Fibroblast of mammary gland (primary cell): Measurements from ENCODE around the gene C19orf67.
A peak's percentile ranks its signal among the peaks of the same experiment; 100 is the strongest.

Source experiments
- DNase-seq: peaks from one replicate; pipeline ENCODE4 v3.0.0-alpha.2; 2010; ENCODE audit warnings: low read depth
- H3K4me3 ChIP-seq: 2 replicates; pipeline ENCODE4 v1.5.1; 2011; ENCODE audit warnings: low read depth, mild to moderate bottlenecking, low read length, moderate library complexity; ENCODE audit not compliant: control insufficient read depth
- CTCF ChIP-seq: conservative IDR thresholded peaks from 2 replicates; pipeline ENCODE4 v1.5.1; 2011; ENCODE audit warnings: low read depth, low read length, inconsistent platforms; ENCODE audit not compliant: control insufficient read depth, insufficient read depth

The C19orf67 gene

GRCh38 chr19:14102756-14103155, 17.2 kb upstream of the C19orf67 start:
- DNase-seq = no peak
- no peak overlapping the region for H3K4me3 ChIP-seq
- no peak for TF ChIP-seq CTCF

- H3K4me3 ChIP-seq = no peak overlapping the region
- no peak for TF ChIP-seq CTCF
- peak; percentile 46 for DNase-seq
Measured at GRCh38 chr19:14102102-14102696, 16.6 kb upstream of the C19orf67 start.

- H3K4me3 ChIP-seq = no peak overlapping the region
- no peak for TF ChIP-seq CTCF
- DNase-seq = no peak
Measured at GRCh38 chr19:14101003-14101545, 15.5 kb upstream of the C19orf67 start.

- peak; percentile 18 for TF ChIP-seq CTCF
- no peak overlapping the region for H3K4me3 ChIP-seq
- no peak for DNase-seq
Measured at GRCh38 chr19:14097532-14098151, 12.1 kb upstream of the C19orf67 start.

GRCh38 chr19:14096272-14096992, 10.8 kb upstream of the C19orf67 start:
- DNase-seq = no peak
- TF ChIP-seq CTCF = peak; percentile 8
- no peak overlapping the region for H3K4me3 ChIP-seq

- no peak overlapping the region for H3K4me3 ChIP-seq
- TF ChIP-seq CTCF = no peak
- no peak for DNase-seq
Measured at GRCh38 chr19:14094854-14095253, 9.3 kb upstream of the C19orf67 start.
